NCI-H345 treated with DMSO at 0.1 percent for 48 hours (cell line): Measurements from ENCODE around the gene WDR41.
"Not testable (repeated sequence)": the region's sequence is repeated elsewhere in the genome, so short reads cannot be mapped to it uniquely, and the experiment has no call there.

Experiments used
- DNase-seq: peaks from one replicate; lab custom pipeline; 2025; ENCODE audit not compliant: unreplicated experiment; lab: John Stamatoyannopoulos, UW

Gene WDR41

GRCh38 chr5:77409870-77410621 is 82.1 kb downstream of the WDR41 start:
- no peak for DNase-seq

DNA sequence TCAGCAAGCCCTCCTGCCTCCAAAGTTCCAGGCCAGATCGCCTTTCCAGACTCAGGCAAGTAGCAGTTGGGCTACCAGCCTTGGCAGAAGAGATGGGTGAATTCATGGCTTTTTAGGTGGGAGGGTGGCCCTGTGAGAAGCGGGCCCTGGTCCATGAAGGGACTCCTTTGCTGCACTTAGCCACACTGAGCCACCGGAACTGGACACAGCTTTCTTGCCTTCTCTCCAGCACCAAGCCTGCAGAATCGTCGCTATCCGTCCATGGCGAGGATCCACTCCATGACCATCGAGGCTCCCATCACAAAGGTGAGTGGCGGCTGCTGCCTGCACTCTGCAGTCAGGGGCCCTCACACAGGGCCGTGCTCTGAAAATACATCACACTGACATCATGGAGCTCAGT is 85.0 kb downstream of the WDR41 start:
- DNase-seq, result no peak

- DNase-seq, result no peak
Observed at GRCh38 chr5:77402796-77403195, 89.3 kb downstream of the WDR41 start.

DNA sequence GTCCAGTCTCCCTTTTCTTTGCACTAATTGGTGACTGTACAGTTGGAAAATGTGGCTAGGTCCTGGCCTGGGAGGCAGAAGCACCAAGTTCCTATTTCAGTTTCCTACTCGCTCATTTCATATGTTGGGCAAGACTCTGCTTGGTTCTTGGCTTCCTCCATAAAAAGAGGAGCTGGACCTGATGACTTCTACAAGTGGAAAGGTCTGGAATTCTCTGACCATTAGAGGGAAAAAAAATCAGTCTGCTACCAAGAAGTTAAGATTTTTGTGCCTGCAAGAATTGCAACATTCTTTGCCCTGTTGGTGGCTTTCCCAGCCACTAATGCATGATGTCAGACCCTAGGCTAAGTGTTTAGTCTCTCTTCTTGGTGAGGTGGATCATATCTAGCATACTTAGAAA is 91.5 kb downstream of the WDR41 start:
- DNase-seq, result no peak

GRCh38 chr5:77398896-77399295 is 93.2 kb downstream of the WDR41 start:
- DNase-seq, result no peak

DNA sequence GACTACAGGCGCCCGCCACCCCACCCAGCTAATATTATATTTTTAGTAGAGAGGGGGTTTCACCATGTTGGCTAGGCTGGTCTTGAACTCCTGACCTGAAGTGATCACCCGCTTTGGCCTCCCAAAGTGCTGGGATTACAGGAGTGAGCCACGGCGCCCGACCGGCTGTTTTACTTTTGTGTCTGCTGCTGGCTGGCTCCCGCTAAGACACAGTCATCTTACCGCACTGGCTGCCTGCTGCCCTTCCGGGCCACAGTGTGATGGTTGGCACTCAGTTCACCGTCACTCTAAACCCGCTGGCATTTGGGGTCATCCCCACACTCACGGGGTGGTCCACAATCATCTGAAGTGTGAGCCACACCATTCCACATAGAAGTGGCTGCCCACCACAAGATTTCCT is 93.7 kb downstream of the WDR41 start:
- no peak for DNase-seq

- no peak for DNase-seq
Observed at GRCh38 chr5:77397686-77398292, 94.3 kb downstream of the WDR41 start.

DNA sequence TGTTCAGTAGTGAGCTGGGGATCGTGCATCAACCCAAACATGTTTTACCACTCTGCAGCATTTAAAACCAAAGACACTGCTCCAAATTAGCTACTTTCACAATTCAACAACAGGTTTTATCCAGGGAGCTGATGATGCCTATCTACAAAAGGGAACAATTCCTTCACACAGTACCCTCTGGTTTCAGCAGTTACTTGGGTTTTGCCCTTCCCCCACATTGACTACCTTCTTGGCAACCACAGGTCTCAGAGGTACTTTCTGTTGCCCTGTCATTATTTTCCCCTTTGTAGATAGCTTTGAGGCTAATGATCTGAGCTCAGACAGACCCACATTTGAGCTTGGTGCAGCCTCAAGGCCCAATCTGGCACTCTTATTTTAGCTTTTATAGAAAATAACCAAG is 96.1 kb downstream of the WDR41 start:
- no peak for DNase-seq

DNA sequence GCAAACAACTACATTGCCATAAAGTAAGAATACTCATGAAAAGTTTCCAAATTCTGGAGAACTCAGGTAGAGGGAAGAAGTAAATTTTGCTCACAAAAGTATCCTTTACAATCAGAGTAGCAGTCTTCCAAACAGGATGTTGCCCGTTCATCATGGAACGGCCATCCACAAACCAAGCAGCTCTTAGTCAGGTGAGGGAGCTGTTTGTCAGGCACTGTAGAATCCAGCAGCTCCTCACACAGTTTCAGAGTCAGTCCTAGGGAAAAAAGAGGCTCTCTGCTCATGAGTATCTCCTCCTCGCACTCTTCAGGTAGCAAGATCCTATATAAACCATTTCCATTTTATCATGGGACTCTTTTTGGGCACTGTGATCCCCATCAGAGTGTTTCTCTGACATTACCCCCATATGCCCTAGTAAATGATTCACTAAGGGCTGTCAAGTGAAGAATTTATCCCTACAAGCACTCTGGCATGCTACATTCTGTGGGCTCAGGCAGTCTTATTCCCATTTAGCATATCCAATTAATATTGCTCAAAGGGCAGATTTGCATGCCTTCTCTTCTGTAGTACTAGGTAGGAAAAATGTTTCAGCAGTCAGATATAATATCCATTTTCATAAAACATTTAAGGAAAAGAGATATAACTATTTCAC is 97.9 kb downstream of the WDR41 start:
- no peak for DNase-seq

- DNase-seq, result peak; percentile 12
Observed at GRCh38 chr5:77391240-77391765, 100.8 kb downstream of the WDR41 start.

GRCh38 chr5:77390795-77391194 is 101.3 kb downstream of the WDR41 start:
- DNase-seq, result no peak

DNA sequence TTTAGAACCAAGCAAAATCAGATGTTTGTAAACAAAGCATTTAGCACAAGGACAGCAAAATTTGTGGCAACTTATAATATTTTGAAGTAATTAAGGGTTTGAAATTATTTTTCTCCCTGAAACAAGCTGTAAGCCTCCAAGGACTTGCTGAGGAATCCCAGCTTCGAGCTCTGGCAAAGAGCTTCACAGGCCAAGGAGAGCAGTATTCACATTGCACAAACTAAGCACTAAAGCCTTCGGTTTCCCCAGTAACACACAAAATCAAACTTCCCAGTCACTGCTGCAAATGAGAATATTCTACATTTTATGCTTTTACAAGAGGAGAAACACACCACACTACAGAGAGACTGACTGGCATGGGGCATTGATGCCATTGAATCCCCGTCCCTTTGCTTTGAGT is 101.9 kb downstream of the WDR41 start:
- DNase-seq, result no peak

DNA sequence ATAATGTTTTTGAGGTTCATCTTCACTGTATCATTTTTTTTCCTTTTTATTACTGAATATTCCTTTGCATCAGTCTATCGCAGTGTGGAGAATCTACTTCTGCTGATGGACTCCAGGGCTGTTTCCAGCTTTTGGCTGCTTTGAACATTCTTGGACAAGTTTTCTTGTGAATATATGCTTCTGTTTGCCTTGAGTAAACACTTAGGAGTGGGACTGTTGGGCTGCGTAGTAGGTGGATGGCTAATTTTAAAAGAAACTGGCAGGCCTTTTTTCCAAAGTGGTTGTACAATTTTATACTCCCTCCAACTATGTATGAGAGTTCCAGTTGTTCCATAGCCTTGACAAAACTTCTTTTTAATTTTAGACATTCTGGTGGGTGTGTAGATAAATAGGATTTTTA is 102.4 kb downstream of the WDR41 start:
- no peak for DNase-seq

- DNase-seq, result not testable (repeated sequence)
Observed at GRCh38 chr5:77386340-77386739, 105.8 kb downstream of the WDR41 start.

DNA sequence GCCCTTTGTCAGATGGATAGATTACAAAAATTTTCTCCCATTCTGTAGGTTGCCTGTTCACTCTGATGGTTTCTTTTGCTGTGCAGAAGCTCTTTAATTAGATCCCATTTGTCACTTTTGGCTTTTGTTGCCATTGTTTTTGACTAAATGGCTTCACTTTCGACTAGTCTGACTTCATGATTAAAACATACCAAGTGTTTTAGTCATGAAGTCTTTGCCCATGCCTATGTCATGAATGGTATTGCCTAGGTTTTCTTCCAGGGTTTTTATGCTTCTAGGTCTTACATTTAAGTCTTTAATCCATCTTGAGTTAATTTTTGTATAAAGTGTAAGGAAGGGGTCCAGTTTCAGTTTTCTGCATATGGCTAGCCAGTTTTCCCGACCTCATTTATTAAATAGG is 108.8 kb downstream of the WDR41 start:
- DNase-seq, result not testable (repeated sequence)
